ENCODE results near the gene LIPI. TPM values are rescaled to one million over a fixed set of nuclear protein-coding genes. Genes with fewer than 3 reads are reported as not detected.

Gene LIPI
- total RNA-seq, 1 experiment from 2014 or later: not detected

DNA sequence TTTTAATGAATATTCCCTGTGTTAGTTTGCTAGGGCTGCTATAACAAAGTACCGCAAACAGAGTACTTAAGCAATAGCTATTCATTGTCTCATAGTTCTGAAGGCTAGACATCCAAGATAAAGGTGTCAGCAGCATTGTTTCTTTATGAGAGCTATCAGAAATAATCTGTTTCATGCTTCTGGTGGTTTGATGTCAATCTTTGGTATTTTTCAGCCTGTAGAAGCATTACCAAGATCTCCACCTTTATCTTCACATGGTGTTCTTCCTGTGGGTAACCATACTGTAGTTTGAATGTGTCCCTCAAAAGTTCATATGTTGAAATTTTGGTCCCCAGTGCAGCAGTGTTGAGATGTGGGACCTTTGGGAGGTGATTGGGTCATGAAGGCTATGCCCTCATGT is 12.6 kb upstream of the LIPI start:
- Histone ChIP-seq H2BK5ac (ENCODE audit: insufficient read length, low read length) (no peak overlapping the region), H3K79me2 (ENCODE audit: insufficient read depth, low read length) (no peaks in the 10 kb centered on the region), H4K20me1 (ENCODE audit: control insufficient read depth, insufficient read depth, insufficient read length) (no peaks in the 10 kb centered on the region), H4K5ac (ENCODE audit: insufficient read length, low read depth, low read length) (no peak overlapping the region), H3K4me2 (ENCODE audit: insufficient read depth, insufficient read length, low read length) (no peak overlapping the region), H3K79me1 (ENCODE audit: insufficient read depth, low read depth, low read length, poor library complexity, severe bottlenecking) (no peaks in the 10 kb centered on the region), H4K8ac (replicated peaks; ENCODE audit: insufficient read length, low read depth, low read length) (no peak overlapping the region), H4K91ac (ENCODE audit: insufficient read length, low read depth, low read length) (no peak overlapping the region), H3K18ac (ENCODE audit: insufficient read length, low read depth, low read length) (no peak overlapping the region), H3K9ac (ENCODE audit: extremely low read depth, insufficient read length, low read length) (no peak overlapping the region), H2AFZ (ENCODE audit: low read length) (no peak overlapping the region), H3K56ac (ENCODE audit: insufficient read length, low read depth, low read length) (no peak overlapping the region), H2BK15ac (ENCODE audit: low read depth, low read length) (no peak overlapping the region), H2BK20ac (ENCODE audit: low read depth, low read length, poor library complexity, severe bottlenecking) (no peak overlapping the region), H3K4me1 (ENCODE audit: insufficient read depth, low read length) (no peaks in the 10 kb centered on the region), H3T11ph (ENCODE audit: low read length) (no peak overlapping the region), H3K9me3 (ENCODE audit: control insufficient read depth, low read depth, low read length) (peaks cover 2% of the 10 kb centered on the region), H2AK5ac (ENCODE audit: insufficient read length, low read length) (no peak overlapping the region), H3K4ac (ENCODE audit: low read depth, low read length) (no peak overlapping the region), H3K27ac (ENCODE audit: insufficient read length, low read depth, low read length) (no peak overlapping the region), H2BK120ac (ENCODE audit: low read depth, low read length, poor library complexity, severe bottlenecking) (no peak overlapping the region), H3K14ac (ENCODE audit: insufficient read depth, low read length) (no peak overlapping the region), H2BK12ac (ENCODE audit: insufficient read length, low read depth, low read length) (no peak overlapping the region), H3K27me3 (ENCODE audit: insufficient read depth, low read length) (no peaks in the 10 kb centered on the region), H3K23ac (ENCODE audit: insufficient read length, low read depth, low read length) (no peak overlapping the region), H3K23me2 (ENCODE audit: insufficient read length, low read depth, low read length, poor library complexity, severe bottlenecking) (no peaks in the 10 kb centered on the region)
- DNase-seq: no peak
- Mint-ChIP-seq H3K4me3 (no peak overlapping the region), H3K36me3 (ENCODE audit: insufficient read depth in 1 of 3, low read depth in 3 of 3) (peaks cover 3 to 11% (median 5%) of the 10 kb centered on the region in 3 experiments; a peak in 6 of 7 replicates), H3K9me3 (peaks cover 38 to 44% of the 10 kb centered on the region in 2 experiments), H3K4me1 (no peaks in the 10 kb centered on the region), H3K27ac (no peak overlapping the region), H3K27me3 (ENCODE audit: low read depth) (no peaks in the 10 kb centered on the region)
- no CpG with 5 or more reads among the region's 1 CpG for WGBS (ENCODE audit: extremely low coverage, insufficient read length, low lambda C conversion rate)
- TF ChIP-seq, protein P1, sequence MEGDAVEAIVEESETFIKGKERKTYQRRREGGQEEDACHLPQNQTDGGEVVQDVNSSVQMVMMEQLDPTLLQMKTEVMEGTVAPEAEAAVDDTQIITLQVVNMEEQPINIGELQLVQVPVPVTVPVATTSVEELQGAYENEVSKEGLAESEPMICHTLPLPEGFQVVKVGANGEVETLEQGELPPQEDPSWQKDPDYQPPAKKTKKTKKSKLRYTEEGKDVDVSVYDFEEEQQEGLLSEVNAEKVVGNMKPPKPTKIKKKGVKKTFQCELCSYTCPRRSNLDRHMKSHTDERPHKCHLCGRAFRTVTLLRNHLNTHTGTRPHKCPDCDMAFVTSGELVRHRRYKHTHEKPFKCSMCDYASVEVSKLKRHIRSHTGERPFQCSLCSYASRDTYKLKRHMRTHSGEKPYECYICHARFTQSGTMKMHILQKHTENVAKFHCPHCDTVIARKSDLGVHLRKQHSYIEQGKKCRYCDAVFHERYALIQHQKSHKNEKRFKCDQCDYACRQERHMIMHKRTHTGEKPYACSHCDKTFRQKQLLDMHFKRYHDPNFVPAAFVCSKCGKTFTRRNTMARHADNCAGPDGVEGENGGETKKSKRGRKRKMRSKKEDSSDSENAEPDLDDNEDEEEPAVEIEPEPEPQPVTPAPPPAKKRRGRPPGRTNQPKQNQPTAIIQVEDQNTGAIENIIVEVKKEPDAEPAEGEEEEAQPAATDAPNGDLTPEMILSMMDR (conservative IDR thresholded peaks at IDR 0.05): no peak
